Ovary (tissue), 9 donors: ENCODE measurements around the gene DIABLO. TPM values are rescaled to one million over a fixed set of nuclear protein-coding genes. Genes with fewer than 3 reads are reported as not detected.

ENCODE experiments used
- DNase-seq, 5 donors: peaks; one replicate each; pipeline ENCODE4 v3.0.0-alpha.2; 2019 to 2020
- H3K27ac ChIP-seq, 2 donors: fragments of 200-600 bp; one replicate each; pipeline versions ENCODE4 v1.5.1 to v1.8.0; 2019 to 2022
- H3K27me3 ChIP-seq: fragments of 200-600 bp; one replicate; pipeline ENCODE4 v1.8.0; 2022
- H3K36me3 ChIP-seq: fragments of 200-600 bp; sonication (generic); one replicate; pipeline ENCODE4 v1.5.1; 2019
- H3K4me1 ChIP-seq: one replicate; pipeline ENCODE4 v1.8.1; 2013; ENCODE audit warnings: mild to moderate bottlenecking, moderate library complexity; ENCODE audit not compliant: insufficient read depth
- H3K4me3 ChIP-seq: fragments of 200-600 bp; sonication (generic); one replicate; pipeline ENCODE4 v1.5.1; 2017
- H3K9me3 ChIP-seq, 2 donors: fragments of 200-600 bp in 1 of 2; sonication (generic) in 1 of 2; one replicate each; pipeline versions ENCODE4 v1.5.1 to v1.8.1; 2013 to 2019; ENCODE audit warnings: mild to moderate bottlenecking in 1 of 2, moderate library complexity in 1 of 2
- CTCF ChIP-seq, 3 donors: fragments of 450-650 bp in 2 of 3; fragments of 200-600 bp in 1 of 3; IDR thresholded peaks; one replicate each; pipeline versions ENCODE4 v1.5.1 to v1.8.0; 2016 to 2022; ENCODE audit warnings: antibody characterized with exemption in 3 of 3, mild to moderate bottlenecking in 1 of 3
- EP300 ChIP-seq: sonication (generic); formaldehyde crosslinking; IDR thresholded peaks from one replicate; pipeline ENCODE4 v1.6.1; 2017; ENCODE audit warnings: antibody characterized with exemption
- POLR2A ChIP-seq: fragments of 450-650 bp; IDR thresholded peaks from one replicate; pipeline ENCODE4 v1.6.1; 2017; ENCODE audit warnings: antibody characterized with exemption, mild to moderate bottlenecking, moderate library complexity
- WGBS, 3 donors: extraction: QIAGEN DNeasy Blood & Tissue Kit in 1 of 3; methylation state at CpG; one replicate each; pipeline versions ENCODE4 v1.1.5 to v1.1.7; 2013 to 2017; 5-methylcytosine and 5-hydroxymethylcytosine counted together
- intact Hi-C, 4 donors: fragments of 100-400 bp; cut with DNase I; formaldehyde crosslinking; loops; one replicate each; pipeline versions ENCODE4 v1.11.0 to v1.15.1; 2022 to 2023
- polyA plus RNA-seq, 2 donors: library from polyadenylated mRNA; stranded (reverse); fragments of 200-250 nt in 1 of 2; fragments of 350-450 nt in 1 of 2; fragmentation: Illumina TruSeq in 1 of 2; extraction: RNeasy Lipid Tissue Mini Kit (QIAGEN cat#74804) in 1 of 2; gene quantifications; one replicate each; pipeline ENCODE4 v1.2.3, GENCODE V29; 2013 to 2014
- total RNA-seq, 7 donors: library from RNA; depleted of rRNA in 2 of 7; stranded (reverse); fragments of >200 nt in 2 of 7; fragmentation: NEBNext Ultra II Directional in 3 of 7; extraction: Animal tissue kit (Norgen Biotek cat#: 25700) in 3 of 7; gene quantifications; one replicate each; pipeline versions ENCODE4 v1.1.0 to v1.2.4, GENCODE V29; 2016 to 2023
- donor health status: DM: no; HTN: no; CAD: no; lungs with moderate emphysema.
- donor health status: DM: no; HTN: no; CAD: no.
- donor health status: Bipolar disorder and iron deficiency.
- donor health status: DM: yes; HTN: yes; CAD: no.
- donor health status: DM: no; HTN: no; CAD: no.
- donor health status: DM: yes; HTN: yes; CAD: no.

The DIABLO gene
- total and polyA plus RNA-seq, 9 donors = 35.9 to 92.1 (median 41.1) TPM

DNA sequence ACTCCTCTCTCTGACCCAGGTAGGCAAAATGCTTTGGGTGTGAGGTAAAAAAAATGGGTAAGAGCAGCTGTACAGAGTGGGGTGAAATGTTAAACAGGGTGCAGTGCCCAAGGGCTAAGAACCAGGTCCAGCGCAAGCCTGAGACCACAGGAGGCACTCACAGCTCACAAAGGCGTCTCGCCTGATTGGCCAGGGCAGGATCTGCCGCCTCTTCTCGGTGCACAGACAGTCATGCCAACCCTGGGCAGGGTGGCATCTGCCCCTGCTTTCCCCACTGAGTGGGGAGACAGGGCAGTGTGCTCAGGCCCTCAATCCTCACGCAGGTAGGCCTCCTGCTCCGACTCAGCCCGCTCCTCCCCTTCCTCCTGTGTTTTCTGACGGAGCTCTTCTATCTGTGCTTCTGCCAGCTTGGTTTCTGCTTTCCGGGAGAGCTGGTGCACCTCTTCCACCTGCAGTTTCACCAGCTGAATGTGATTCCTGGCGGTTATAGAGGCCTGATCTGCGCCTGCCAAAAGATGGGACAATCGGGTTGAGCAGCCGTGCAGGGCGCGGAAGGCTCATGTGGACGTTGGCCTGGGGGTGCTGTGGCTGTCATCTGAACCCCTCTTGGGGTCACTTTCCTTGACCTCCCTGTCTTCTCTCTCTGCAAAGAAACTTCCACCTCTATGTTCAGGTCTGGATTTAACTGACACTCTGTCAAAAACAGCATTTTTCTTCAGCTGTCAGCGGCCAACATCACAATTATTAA, 17.6 kb downstream of the DIABLO start:
- DNase-seq = peak in 1 of 5 donors; percentile 27
- WGBS, 3 donors = 86 to 88% (median 87%) methylated on average over 18 of the region's 18 CpGs
- H3K36me3 ChIP-seq = no peaks in the 10 kb centered on the region
- H3K9me3 ChIP-seq = no peaks in the 10 kb centered on the region
- H3K27ac ChIP-seq = no peak overlapping the region
- H3K27me3 ChIP-seq = peaks cover 3% of the 10 kb centered on the region
- peaks cover 2% of the 10 kb centered on the region for H3K4me1 ChIP-seq
- no peak overlapping the region for H3K4me3 ChIP-seq
- TF ChIP-seq POLR2A (no peak), EP300 (no peak), CTCF (IDR thresholded peaks at IDR 0.05) (no peak)
- intact Hi-C loops = no loop called here

- Histone ChIP-seq H3K27me3 (peaks cover 10% of the 10 kb centered on the region), H3K9me3 (no peaks in the 10 kb centered on the region), H3K27ac (no peak overlapping the region), H3K4me3 (no peak overlapping the region), H3K4me1 (peaks cover 2% of the 10 kb centered on the region), H3K36me3 (no peaks in the 10 kb centered on the region)
- TF ChIP-seq POLR2A (no peak), CTCF (IDR thresholded peaks at IDR 0.05) (no peak), EP300 (no peak)
- 76 to 81% (median 77%) methylated on average over 8 of the region's 8 CpGs for WGBS, 3 donors
- intact Hi-C loops = no loop called here
- DNase-seq = no peak
Measured at GRCh38 chr12:122207391-122207790, 18.5 kb downstream of the DIABLO start.

DNA sequence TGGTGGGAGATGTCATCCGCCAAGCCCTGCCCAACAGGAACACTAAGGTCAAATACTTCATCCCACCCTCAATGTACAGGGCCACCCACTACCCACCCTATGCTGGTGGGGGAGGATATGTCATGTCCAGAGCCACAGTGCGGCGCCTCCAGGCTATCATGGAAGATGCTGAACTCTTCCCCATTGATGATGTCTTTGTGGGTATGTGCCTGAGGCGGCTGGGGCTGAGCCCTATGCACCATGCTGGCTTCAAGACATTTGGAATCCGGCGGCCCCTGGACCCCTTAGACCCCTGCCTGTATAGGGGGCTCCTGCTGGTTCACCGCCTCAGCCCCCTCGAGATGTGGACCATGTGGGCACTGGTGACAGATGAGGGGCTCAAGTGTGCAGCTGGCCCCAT, 18.9 kb downstream of the DIABLO start:
- 80 to 95% (median 84%) methylated on average over 7 to 8 of the region's 8 CpGs for WGBS, 3 donors
- H3K4me3 ChIP-seq = no peak overlapping the region
- H3K27me3 ChIP-seq = peaks cover 10% of the 10 kb centered on the region
- DNase-seq = peak in 1 of 5 donors; percentile 31
- intact Hi-C loops = no loop called here
- no peaks in the 10 kb centered on the region for H3K9me3 ChIP-seq
- H3K4me1 ChIP-seq = peaks cover 2% of the 10 kb centered on the region
- H3K36me3 ChIP-seq = no peaks in the 10 kb centered on the region
- TF ChIP-seq POLR2A (no peak), EP300 (no peak), CTCF (IDR thresholded peaks at IDR 0.05) (no peak)
- H3K27ac ChIP-seq = no peak overlapping the region

- no peaks in the 10 kb centered on the region for H3K9me3 ChIP-seq
- H3K4me3 ChIP-seq = no peak overlapping the region
- peaks cover 14% of the 10 kb centered on the region for H3K27me3 ChIP-seq
- no peak overlapping the region for H3K27ac ChIP-seq
- H3K36me3 ChIP-seq = no peaks in the 10 kb centered on the region
- peaks cover 2% of the 10 kb centered on the region for H3K4me1 ChIP-seq
- 43 to 60% (median 51%) methylated on average over 26 to 27 of the region's 27 CpGs for WGBS, 3 donors
- TF ChIP-seq EP300 = no peak
- TF ChIP-seq CTCF (IDR thresholded peaks at IDR 0.05) = no peak
- no peak for TF ChIP-seq POLR2A
- peak in 1 of 5 donors; percentile 41 for DNase-seq
- intact Hi-C loops = no loop called here
Measured at GRCh38 chr12:122206111-122206881, 19.6 kb downstream of the DIABLO start.
